K562 (cell line): ENCODE results near the gene HUNK. TPM values are rescaled to one million over a fixed set of nuclear protein-coding genes. Genes with fewer than 3 reads are reported as not detected.

Experiments
- NR3C1 ChIP-seq: sonication (generic); formaldehyde crosslinking; IDR thresholded peaks from 2 replicates; pipeline ENCODE4 v1.8.1; 2022; ENCODE audit warnings: missing genetic modification reagents
- RFX1 ChIP-seq: fragments of 450-650 bp; IDR thresholded peaks from 2 replicates; pipeline ENCODE4 v1.6.1; 2016; ENCODE audit warnings: mild to moderate bottlenecking, moderate library complexity
- RREB1 ChIP-seq: fragments of 250-450 bp; sonication (Bioruptor Pico); IDR thresholded peaks from 2 replicates; pipeline ENCODE4 v1.4.0; 2020
- ZFPM2 ChIP-seq: fragments of 250-450 bp; sonication (Bioruptor Pico); IDR thresholded peaks from 2 replicates; pipeline ENCODE4 v1.5.1; 2022; ENCODE audit warnings: mild to moderate bottlenecking
- ZNF318 ChIP-seq, 2 experiments: fragments of 450-650 bp; IDR thresholded peaks; 2 replicates each; pipeline ENCODE4 v1.6.1; 2016; ENCODE audit warnings: mild to moderate bottlenecking in 2 of 2, borderline replicate concordance in 1 of 2, low read depth in 1 of 2, moderate library complexity in 1 of 2
- polyA plus RNA-seq, 8 experiments: library from polyadenylated mRNA; depleted of rRNA in 4 of 8; stranded (reverse) in 5 of 8; unstranded in 3 of 8; fragments of >200 nt; fragmentation: Nextera tagmentation in 2 of 8; fragmentation: Illumina TruSeq in 1 of 8; extraction: Ambion mirVana in 2 of 8; extraction: Trizol in 1 of 8; gene quantifications; 2 replicates each; pipeline versions ENCODE4 v1.2.1 to v1.2.3, GENCODE V29; 2011 to 2014; ENCODE audit warnings: inconsistent platforms in 1 of 8, missing spikeins in 1 of 8
- total RNA-seq, 7 experiments: library from RNA; depleted of rRNA in 6 of 7; stranded (reverse); fragments of >200 nt in 6 of 7; fragmentation: Illumina TruSeq in 2 of 7; extraction: Trizol in 2 of 7; gene quantifications; 2 replicates each; pipeline versions ENCODE4 v1.2.1 to v1.2.3, GENCODE V29; 2011 to 2021; ENCODE audit warnings: low replicate concordance in 1 of 7
- TF ChIP-seq, protein P1 (sequence below): fragments of 450-650 bp; IDR thresholded peaks from 2 replicates; pipeline ENCODE4 v1.6.1; 2016; ENCODE audit warnings: mild to moderate bottlenecking

Gene HUNK
- total and polyA plus RNA-seq, 9 of the 15 experiments (the other 6 are each of a cell fraction or from before 2014, with no cell fraction given) = not detected

GRCh38 chr21:31846690-31847089 lies 26.1 kb upstream of the HUNK start (continued):
- TF ChIP-seq ZNF318 (IDR thresholded peaks at IDR 0.05; ENCODE audit: borderline replicate concordance in 1 of 2, low read depth in 1 of 2) (no peak), RFX1 (no peak), NR3C1 (CRISPR knock-in tag) (no peak), ZFPM2 (no peak), RREB1 (CRISPR knock-in tag) (no peak)
- TF ChIP-seq, protein P1, sequence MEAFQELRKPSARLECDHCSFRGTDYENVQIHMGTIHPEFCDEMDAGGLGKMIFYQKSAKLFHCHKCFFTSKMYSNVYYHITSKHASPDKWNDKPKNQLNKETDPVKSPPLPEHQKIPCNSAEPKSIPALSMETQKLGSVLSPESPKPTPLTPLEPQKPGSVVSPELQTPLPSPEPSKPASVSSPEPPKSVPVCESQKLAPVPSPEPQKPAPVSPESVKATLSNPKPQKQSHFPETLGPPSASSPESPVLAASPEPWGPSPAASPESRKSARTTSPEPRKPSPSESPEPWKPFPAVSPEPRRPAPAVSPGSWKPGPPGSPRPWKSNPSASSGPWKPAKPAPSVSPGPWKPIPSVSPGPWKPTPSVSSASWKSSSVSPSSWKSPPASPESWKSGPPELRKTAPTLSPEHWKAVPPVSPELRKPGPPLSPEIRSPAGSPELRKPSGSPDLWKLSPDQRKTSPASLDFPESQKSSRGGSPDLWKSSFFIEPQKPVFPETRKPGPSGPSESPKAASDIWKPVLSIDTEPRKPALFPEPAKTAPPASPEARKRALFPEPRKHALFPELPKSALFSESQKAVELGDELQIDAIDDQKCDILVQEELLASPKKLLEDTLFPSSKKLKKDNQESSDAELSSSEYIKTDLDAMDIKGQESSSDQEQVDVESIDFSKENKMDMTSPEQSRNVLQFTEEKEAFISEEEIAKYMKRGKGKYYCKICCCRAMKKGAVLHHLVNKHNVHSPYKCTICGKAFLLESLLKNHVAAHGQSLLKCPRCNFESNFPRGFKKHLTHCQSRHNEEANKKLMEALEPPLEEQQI = no peak
